ENCODE measurements around the gene CDC42BPG.

DNA sequence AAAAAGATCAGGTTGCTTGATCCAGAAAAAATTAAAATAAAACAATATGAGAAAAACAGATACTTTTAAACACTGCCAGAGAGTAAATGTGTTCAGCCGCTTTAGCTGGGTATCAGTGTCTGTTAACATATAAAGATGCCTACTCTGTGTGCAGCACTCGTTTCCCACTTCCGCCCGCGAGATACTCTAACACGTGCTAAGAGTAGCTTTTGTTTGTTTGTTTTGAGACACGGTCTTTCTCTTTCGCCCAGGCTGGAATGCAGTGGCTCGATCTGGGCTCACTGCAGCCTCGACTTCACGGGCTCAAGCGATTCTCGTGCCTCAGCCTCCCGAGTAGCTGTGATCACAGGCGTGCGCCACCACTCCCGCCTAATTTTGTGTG, 33.6 kb downstream of the CDC42BPG start:
- TF ChIP-seq EZH2phosphoT487 (IDR thresholded peaks at IDR 0.05; ENCODE audit: low read length) (no peak), CTCF (IDR thresholded peaks at IDR 0.05; ENCODE audit: low read length) (no peak)
